ENCODE measurements around the gene SRGAP2B. TPM values are rescaled to one million over a fixed set of nuclear protein-coding genes. Genes with fewer than 3 reads are reported as not detected.
"Not testable (repeated sequence)": the region's sequence is repeated elsewhere in the genome, so short reads cannot be mapped to it uniquely, and the experiment has no call there.

The SRGAP2B gene
- total RNA-seq, 2 experiments from 2014 or later, result 15.0 to 15.6 TPM

DNA sequence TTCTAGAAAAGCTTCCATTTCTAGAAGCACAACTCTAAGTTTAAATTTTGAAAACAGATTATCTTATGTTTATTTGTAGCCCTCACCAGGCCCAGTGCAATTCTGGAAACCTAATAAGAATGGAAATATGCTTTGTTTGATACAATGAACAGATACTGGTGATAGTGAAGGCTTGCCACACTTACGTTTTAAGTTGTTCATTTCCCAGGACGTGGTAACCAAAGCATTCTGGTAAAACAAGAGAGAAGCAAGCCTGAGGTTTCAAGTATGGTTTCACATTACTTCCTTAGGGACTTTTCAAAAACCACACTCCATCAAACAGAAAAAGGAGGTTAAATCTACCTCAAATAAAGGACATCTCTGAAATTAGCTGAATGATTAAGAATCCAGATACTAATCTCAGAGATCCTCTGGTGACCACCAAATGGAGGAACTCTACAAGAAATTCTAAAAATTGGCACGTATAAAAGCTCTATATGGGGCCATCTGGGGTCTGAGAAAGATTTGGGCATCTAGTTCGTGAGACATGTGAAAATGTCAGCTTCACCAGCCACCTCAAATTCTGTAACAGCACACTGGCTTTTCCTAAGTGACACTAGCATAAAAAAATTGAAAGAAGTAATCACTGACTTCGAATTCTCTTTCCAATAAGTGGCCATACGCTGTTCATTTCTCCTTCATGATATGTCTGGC, 164.9 kb downstream of the SRGAP2B start:
- not testable (repeated sequence) for H3K4me1 Mint-ChIP-seq, H3K27ac Mint-ChIP-seq, H3K27me3 Mint-ChIP-seq, DNase-seq, H3K9me3 Mint-ChIP-seq, H3K36me3 Mint-ChIP-seq, H3K4me3 Mint-ChIP-seq

DNA sequence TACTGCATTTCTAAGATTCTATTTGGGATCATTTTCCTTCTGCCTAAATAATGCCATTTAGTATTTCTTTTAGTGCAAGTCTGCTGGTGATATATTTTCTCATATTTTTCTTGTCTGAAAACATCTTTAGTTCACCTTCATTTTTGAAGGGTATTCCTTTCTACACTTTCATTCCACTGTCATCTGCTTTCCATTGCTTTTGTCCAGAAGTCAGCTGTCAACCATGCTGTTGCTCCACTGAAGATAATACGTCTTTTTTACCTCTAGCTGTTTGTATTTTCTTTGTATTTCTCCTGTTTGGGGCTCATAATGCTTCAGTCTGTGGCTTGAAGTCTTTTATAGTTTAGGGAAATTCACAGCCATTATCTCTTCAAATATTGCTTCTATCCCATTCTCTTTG, 167.8 kb downstream of the SRGAP2B start:
- DNase-seq, H3K27ac Mint-ChIP-seq, H3K9me3 Mint-ChIP-seq, H3K27me3 Mint-ChIP-seq, H3K4me1 Mint-ChIP-seq, H3K4me3 Mint-ChIP-seq, H3K36me3 Mint-ChIP-seq: not testable (repeated sequence)

- not testable (repeated sequence) for H3K27ac Mint-ChIP-seq, H3K4me3 Mint-ChIP-seq, H3K36me3 Mint-ChIP-seq, H3K27me3 Mint-ChIP-seq, H3K9me3 Mint-ChIP-seq, H3K4me1 Mint-ChIP-seq, DNase-seq
Measured at GRCh38 chr1:144923640-144924039, 171.5 kb downstream of the SRGAP2B start.

GRCh38 chr1:144922785-144923184, 172.3 kb downstream of the SRGAP2B start:
- not testable (repeated sequence) for H3K27ac Mint-ChIP-seq, H3K36me3 Mint-ChIP-seq, H3K4me1 Mint-ChIP-seq, H3K9me3 Mint-ChIP-seq, H3K4me3 Mint-ChIP-seq, H3K27me3 Mint-ChIP-seq, DNase-seq

DNA sequence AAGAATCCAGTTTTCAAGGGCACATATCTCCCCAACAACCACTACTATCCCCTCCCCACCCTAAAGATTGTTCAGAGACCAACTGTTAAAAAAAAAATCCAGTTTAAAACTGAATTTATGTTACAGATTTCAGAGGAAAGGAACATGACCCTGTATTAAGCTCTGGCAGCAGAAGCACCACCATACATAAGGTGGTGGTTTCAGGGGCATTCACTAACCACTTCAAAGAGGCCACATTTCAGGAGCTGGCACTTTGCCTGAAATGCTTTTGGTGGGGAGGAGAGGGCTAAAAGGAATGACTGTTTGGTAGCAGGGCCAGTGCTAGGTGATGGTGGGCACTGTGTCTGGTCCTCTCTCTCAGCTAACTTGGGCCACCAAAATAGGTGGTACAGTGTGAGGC, 176.0 kb downstream of the SRGAP2B start:
- not testable (repeated sequence) for H3K36me3 Mint-ChIP-seq, H3K4me3 Mint-ChIP-seq, H3K27ac Mint-ChIP-seq, H3K9me3 Mint-ChIP-seq, DNase-seq, H3K27me3 Mint-ChIP-seq, H3K4me1 Mint-ChIP-seq

DNA sequence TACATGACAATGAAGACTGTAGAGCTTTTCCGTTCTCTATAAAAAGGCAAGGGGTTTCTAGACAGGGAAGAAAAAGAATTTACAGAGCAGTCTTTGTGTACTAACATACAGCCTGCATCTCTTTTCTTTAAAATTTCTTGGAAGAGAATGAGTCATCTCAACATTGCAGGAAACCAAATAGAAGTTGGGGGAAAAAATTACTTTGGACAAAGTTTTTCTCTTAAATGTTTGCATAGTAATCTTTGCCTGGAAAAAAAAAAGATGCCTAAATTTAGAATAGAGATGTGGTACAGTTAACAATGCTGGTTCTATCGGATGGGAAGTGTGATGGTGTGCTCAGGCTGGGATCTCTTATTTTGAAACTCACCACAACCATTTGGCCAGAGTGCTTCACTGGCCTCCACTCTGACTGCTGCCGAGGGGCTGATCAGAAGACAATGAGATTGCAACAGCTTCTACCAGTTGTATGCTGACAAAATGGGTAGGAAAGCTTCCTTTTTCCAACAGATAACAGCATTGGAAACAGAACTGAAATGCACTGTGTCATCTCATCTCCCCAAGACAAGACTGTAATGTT, 177.0 kb downstream of the SRGAP2B start:
- H3K27ac Mint-ChIP-seq, result peak overlapping the region; percentile 73
- not testable (repeated sequence) for H3K4me3 Mint-ChIP-seq, DNase-seq, H3K27me3 Mint-ChIP-seq, H3K9me3 Mint-ChIP-seq, H3K36me3 Mint-ChIP-seq, H3K4me1 Mint-ChIP-seq

DNA sequence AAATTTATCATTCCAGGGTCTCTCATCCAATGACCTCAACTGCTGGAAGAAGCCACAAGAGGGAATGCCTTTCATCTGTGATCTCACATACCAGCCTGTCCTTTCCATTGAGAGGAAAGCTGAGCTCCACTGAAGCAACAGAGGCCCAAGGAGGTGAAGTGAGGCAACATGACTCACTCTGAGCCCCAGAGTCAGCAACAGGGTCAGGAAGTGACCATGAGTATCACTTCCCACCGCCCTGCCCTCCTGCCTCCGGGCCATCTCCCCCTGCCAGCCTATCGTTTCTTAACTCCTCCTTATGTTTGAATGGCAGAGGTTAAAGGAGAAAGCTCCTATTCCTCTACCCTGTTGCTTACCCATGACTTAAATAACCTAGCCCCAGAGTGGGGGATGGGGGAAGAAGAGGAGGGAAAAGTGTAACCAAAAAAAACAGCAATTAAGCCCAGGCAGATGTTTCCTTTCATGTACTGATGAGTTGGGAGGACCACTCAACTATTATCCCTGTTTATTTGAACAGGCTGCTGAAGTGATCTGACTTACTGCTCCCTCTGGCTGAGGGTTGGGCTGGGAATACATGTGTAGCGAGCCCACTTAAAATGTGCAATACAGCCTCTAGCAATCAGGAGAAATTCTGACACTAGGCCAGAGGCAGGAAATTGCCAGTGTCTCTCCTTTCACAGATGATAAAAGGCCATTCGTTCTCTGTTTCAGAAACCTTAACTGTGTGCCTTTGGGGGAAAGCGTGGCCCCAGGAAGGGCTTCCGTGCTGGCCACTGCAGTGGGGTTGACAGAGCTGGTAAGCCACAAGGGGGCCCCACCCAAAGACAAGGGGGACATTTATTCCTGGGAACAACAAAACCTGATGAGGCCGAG, 177.7 kb downstream of the SRGAP2B start:
- not testable (repeated sequence) for H3K36me3 Mint-ChIP-seq, H3K27me3 Mint-ChIP-seq, H3K4me3 Mint-ChIP-seq, H3K9me3 Mint-ChIP-seq, DNase-seq, H3K4me1 Mint-ChIP-seq
- H3K27ac Mint-ChIP-seq, result peak overlapping the region; percentile 34

DNA sequence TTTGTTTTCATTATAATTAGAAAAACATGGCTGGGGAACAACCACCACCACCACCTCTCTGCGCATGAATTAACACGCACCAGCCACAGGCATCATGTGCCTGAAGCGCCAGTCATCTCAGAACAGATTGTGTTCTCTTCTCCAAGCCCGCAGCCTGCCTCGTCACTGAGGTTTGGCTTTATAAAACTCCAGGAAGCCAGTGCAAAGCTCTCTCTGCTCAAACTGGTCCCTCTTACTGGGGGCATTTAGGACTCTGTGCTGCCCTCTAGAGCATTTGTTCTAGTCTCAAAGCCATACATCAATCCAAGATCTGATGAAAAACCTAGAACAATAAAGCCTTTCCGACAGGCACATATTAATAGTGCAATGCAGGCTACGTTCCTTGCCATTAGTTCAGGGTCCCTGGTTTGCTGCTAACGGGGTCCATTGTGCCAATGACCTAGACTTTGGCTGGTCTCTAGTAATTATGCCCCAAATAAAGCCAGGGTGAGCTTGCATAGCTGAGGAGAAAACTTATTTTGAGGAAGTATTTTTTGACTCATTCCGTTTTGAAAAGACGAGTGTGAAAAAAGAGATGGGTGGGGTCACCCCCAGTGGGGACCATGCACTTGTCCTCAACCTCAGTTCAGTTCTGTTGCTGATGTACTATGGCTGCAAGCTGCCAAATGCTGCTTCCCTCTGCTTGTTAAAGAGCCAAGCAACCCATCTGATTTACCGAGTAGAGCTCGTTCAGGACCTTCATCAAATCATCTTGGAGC, 181.0 kb downstream of the SRGAP2B start:
- not testable (repeated sequence) for H3K9me3 Mint-ChIP-seq, H3K27me3 Mint-ChIP-seq, H3K36me3 Mint-ChIP-seq, H3K27ac Mint-ChIP-seq, H3K4me1 Mint-ChIP-seq, H3K4me3 Mint-ChIP-seq, DNase-seq

GRCh38 chr1:144913458-144913857, 181.7 kb downstream of the SRGAP2B start:
- H3K36me3 Mint-ChIP-seq, H3K4me3 Mint-ChIP-seq, H3K27ac Mint-ChIP-seq, H3K4me1 Mint-ChIP-seq, DNase-seq, H3K27me3 Mint-ChIP-seq, H3K9me3 Mint-ChIP-seq: not testable (repeated sequence)

- H3K27me3 Mint-ChIP-seq, H3K9me3 Mint-ChIP-seq, H3K4me1 Mint-ChIP-seq, H3K27ac Mint-ChIP-seq, DNase-seq, H3K4me3 Mint-ChIP-seq, H3K36me3 Mint-ChIP-seq: not testable (repeated sequence)
Measured at GRCh38 chr1:144910729-144911128, 184.4 kb downstream of the SRGAP2B start.

DNA sequence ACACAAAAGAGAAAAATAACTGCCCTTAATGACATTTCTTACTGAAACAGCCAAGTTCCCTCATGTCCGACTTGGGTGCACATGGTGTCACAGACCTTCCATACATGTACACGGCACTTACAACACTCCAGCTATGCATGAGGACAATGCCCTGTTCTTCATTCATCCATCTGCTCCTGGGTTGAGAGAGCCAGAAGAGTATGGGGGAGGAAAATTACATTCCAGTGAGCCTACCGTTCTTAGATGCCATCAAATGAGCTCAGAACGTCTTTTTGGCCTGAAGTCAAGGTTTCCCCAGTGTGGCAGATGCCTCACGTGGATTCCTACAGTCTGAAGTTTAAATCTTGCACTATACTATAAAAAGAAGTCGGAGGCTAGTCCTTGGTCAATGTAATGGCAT, 194.3 kb downstream of the SRGAP2B start:
- not testable (repeated sequence) for H3K9me3 Mint-ChIP-seq, DNase-seq, H3K4me1 Mint-ChIP-seq, H3K27ac Mint-ChIP-seq, H3K36me3 Mint-ChIP-seq, H3K27me3 Mint-ChIP-seq, H3K4me3 Mint-ChIP-seq

GRCh38 chr1:144894454-144895201, 200.5 kb downstream of the SRGAP2B start:
- not testable (repeated sequence) for H3K4me1 Mint-ChIP-seq, DNase-seq, H3K27ac Mint-ChIP-seq, H3K36me3 Mint-ChIP-seq, H3K9me3 Mint-ChIP-seq, H3K27me3 Mint-ChIP-seq, H3K4me3 Mint-ChIP-seq

DNA sequence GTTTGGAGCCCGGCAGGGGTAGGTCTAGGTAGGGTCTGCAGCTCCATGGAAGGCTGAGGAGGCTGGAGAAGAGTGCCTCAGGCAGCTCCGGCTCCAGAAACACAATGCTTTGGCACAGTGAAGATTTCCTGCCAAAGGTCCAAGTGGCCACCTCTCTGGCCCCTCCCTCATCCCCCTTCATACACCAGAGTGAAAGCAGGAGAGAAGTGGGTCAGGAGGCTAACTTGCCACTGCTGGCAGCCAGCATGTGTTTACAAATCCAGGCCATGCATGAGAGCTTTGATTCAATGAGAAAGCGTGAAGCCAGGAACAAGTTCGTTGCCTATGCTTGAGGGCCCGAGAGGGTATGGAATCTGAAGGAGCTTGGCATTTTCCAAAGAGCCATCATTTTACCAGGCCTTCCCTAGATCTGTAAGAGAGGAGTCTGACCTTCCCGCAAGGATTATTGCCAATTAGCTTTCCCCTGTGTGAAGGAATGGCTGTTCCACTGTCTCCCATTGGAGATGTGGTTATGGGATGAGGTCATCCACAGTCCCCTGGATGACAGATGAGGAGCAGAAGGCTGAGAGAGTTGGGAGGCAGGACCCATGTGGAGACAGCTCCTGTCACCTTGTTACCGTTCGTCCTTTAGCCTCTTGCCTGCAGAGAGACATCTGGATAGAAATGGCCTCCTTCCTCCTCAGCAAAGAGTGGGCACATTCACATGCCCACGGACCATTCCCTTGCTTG, 201.3 kb downstream of the SRGAP2B start:
- not testable (repeated sequence) for DNase-seq, H3K36me3 Mint-ChIP-seq, H3K4me1 Mint-ChIP-seq, H3K4me3 Mint-ChIP-seq, H3K27ac Mint-ChIP-seq, H3K9me3 Mint-ChIP-seq, H3K27me3 Mint-ChIP-seq

- not testable (repeated sequence) for H3K4me1 Mint-ChIP-seq, H3K4me3 Mint-ChIP-seq, H3K36me3 Mint-ChIP-seq, H3K27me3 Mint-ChIP-seq, H3K9me3 Mint-ChIP-seq, H3K27ac Mint-ChIP-seq, DNase-seq
Measured at GRCh38 chr1:144893062-144893461, 202.1 kb downstream of the SRGAP2B start.
